Measurements from ENCODE around the gene MAGI1.
"Not testable (repeated sequence)": the region's sequence is repeated elsewhere in the genome, so short reads cannot be mapped to it uniquely, and the experiment has no call there.

The MAGI1 gene

GRCh38 chr3:65901226-65901625, 137.5 kb downstream of the MAGI1 start:
- no peak for DNase-seq (ENCODE audit: extremely low spot score)
- ChIA-PET CTCF (interaction anchor here (0.7 kb wide), 1 partner anchor 32 kb away, joined by 4 read pairs; no protein-coding TSS in a partner anchor), POLR2A (no interaction called here)
- TF ChIP-seq NFRKB (IDR thresholded peaks at IDR 0.05) (no peak), TARDBP (IDR thresholded peaks at IDR 0.05) (no peak), ARNT (IDR thresholded peaks at IDR 0.05) (no peak), HDGF (IDR thresholded peaks at IDR 0.05; ENCODE audit: borderline replicate concordance) (no peak), CTBP1 (IDR thresholded peaks at IDR 0.05; ENCODE audit: borderline replicate concordance) (no peak), ELF4 (IDR thresholded peaks at IDR 0.05) (no peak)

GRCh38 chr3:65899226-65899625, 139.5 kb downstream of the MAGI1 start:
- POLR2A ChIA-PET: no interaction called here
- no peak for DNase-seq (ENCODE audit: extremely low spot score)
- TF ChIP-seq ELF4 (IDR thresholded peaks at IDR 0.05): no peak
- no peak for TF ChIP-seq FOXK2 (IDR thresholded peaks at IDR 0.05)
- no peak for TF ChIP-seq LEF1 (IDR thresholded peaks at IDR 0.05; ENCODE audit: borderline replicate concordance)
- TF ChIP-seq BHLHE40 (IDR thresholded peaks at IDR 0.05; ENCODE audit: borderline replicate concordance): no peak
- no peak for TF ChIP-seq ARNT (IDR thresholded peaks at IDR 0.05)
- no peak for TF ChIP-seq SP1 (IDR thresholded peaks at IDR 0.05)
- no peak for TF ChIP-seq TARDBP (IDR thresholded peaks at IDR 0.05)
- no peak for TF ChIP-seq CTBP1 (IDR thresholded peaks at IDR 0.05; ENCODE audit: borderline replicate concordance)
- TF ChIP-seq SUZ12 (IDR thresholded peaks at IDR 0.05): no peak
- TF ChIP-seq FOXM1 (IDR thresholded peaks at IDR 0.05; ENCODE audit: borderline replicate concordance): no peak
- TF ChIP-seq NFRKB (IDR thresholded peaks at IDR 0.05): no peak
- TF ChIP-seq PKNOX1 (IDR thresholded peaks at IDR 0.05): no peak
- CTCF ChIA-PET: no interaction called here

- DNase-seq (ENCODE audit: extremely low spot score): no peak
- ChIA-PET CTCF (no interaction called here), POLR2A (no interaction called here)
- TF ChIP-seq SUZ12 (IDR thresholded peaks at IDR 0.05): no peak
- no peak for TF ChIP-seq ELF4 (IDR thresholded peaks at IDR 0.05)
- TF ChIP-seq HDGF (IDR thresholded peaks at IDR 0.05; ENCODE audit: borderline replicate concordance): no peak
- TF ChIP-seq SP1 (IDR thresholded peaks at IDR 0.05): no peak
- no peak for TF ChIP-seq ARNT (IDR thresholded peaks at IDR 0.05)
- TF ChIP-seq FOXA1 (IDR thresholded peaks at IDR 0.05): no peak
- no peak for TF ChIP-seq LEF1 (IDR thresholded peaks at IDR 0.05; ENCODE audit: borderline replicate concordance)
- no peak for TF ChIP-seq L3MBTL2 (conservative IDR thresholded peaks at IDR 0.05)
- TF ChIP-seq PKNOX1 (IDR thresholded peaks at IDR 0.05): no peak
Measured at GRCh38 chr3:65897766-65898165, 141.0 kb downstream of the MAGI1 start.

GRCh38 chr3:65896321-65896720, 142.4 kb downstream of the MAGI1 start:
- no peak for DNase-seq (ENCODE audit: extremely low spot score)
- ChIA-PET CTCF (no interaction called here), POLR2A (no interaction called here)
- no peak for TF ChIP-seq SUZ12 (IDR thresholded peaks at IDR 0.05)
- TF ChIP-seq NFRKB (IDR thresholded peaks at IDR 0.05): no peak
- no peak for TF ChIP-seq CTBP1 (IDR thresholded peaks at IDR 0.05; ENCODE audit: borderline replicate concordance)
- TF ChIP-seq FOXM1 (IDR thresholded peaks at IDR 0.05; ENCODE audit: borderline replicate concordance): no peak
- TF ChIP-seq SP1 (IDR thresholded peaks at IDR 0.05): no peak
- TF ChIP-seq FOXK2 (IDR thresholded peaks at IDR 0.05): no peak

GRCh38 chr3:65894679-65895453, 143.9 kb downstream of the MAGI1 start:
- ChIA-PET POLR2A (no interaction called here), CTCF (interaction anchor here (0.5 to 1.3 kb wide), 2 partner anchors 8 to 83 kb away, joined by 3 read pairs; no protein-coding TSS in a partner anchor)
- no peak for TF ChIP-seq SUZ12 (IDR thresholded peaks at IDR 0.05)
- no peak for DNase-seq (ENCODE audit: extremely low spot score)

GRCh38 chr3:65894126-65894525, 144.6 kb downstream of the MAGI1 start:
- no peak for DNase-seq (ENCODE audit: extremely low spot score)
- TF ChIP-seq FOXM1 (IDR thresholded peaks at IDR 0.05; ENCODE audit: borderline replicate concordance) (no peak), HDGF (IDR thresholded peaks at IDR 0.05; ENCODE audit: borderline replicate concordance) (no peak), ELF4 (IDR thresholded peaks at IDR 0.05) (no peak), ARNT (IDR thresholded peaks at IDR 0.05) (no peak), LEF1 (IDR thresholded peaks at IDR 0.05; ENCODE audit: borderline replicate concordance) (no peak), FOXA1 (IDR thresholded peaks at IDR 0.05) (no peak), TARDBP (IDR thresholded peaks at IDR 0.05) (no peak), SP1 (IDR thresholded peaks at IDR 0.05) (no peak), SUZ12 (IDR thresholded peaks at IDR 0.05) (no peak), BHLHE40 (IDR thresholded peaks at IDR 0.05; ENCODE audit: borderline replicate concordance) (no peak), CTBP1 (IDR thresholded peaks at IDR 0.05; ENCODE audit: borderline replicate concordance) (no peak), PKNOX1 (IDR thresholded peaks at IDR 0.05) (no peak), ZNF384 (IDR thresholded peaks at IDR 0.05) (no peak), NFRKB (IDR thresholded peaks at IDR 0.05) (no peak)
- POLR2A ChIA-PET: no interaction called here
- CTCF ChIA-PET: interaction anchor here (1.3 kb wide), 1 partner anchor 8 kb away, joined by 3 read pairs; no protein-coding TSS in a partner anchor

- CTCF ChIA-PET: interaction anchor here (1.3 kb wide), 1 partner anchor 9 kb away, joined by 3 read pairs; no protein-coding TSS in a partner anchor
- no peak for DNase-seq (ENCODE audit: extremely low spot score)
- TF ChIP-seq LEF1 (IDR thresholded peaks at IDR 0.05; ENCODE audit: borderline replicate concordance): no peak
- TF ChIP-seq L3MBTL2 (conservative IDR thresholded peaks at IDR 0.05): no peak
- TF ChIP-seq SP1 (IDR thresholded peaks at IDR 0.05): no peak
- TF ChIP-seq ARNT (IDR thresholded peaks at IDR 0.05): no peak
- TF ChIP-seq FOXA1 (IDR thresholded peaks at IDR 0.05): no peak
- no peak for TF ChIP-seq FOXK2 (IDR thresholded peaks at IDR 0.05)
- TF ChIP-seq BHLHE40 (IDR thresholded peaks at IDR 0.05; ENCODE audit: borderline replicate concordance): no peak
- TF ChIP-seq CTBP1 (IDR thresholded peaks at IDR 0.05; ENCODE audit: borderline replicate concordance): no peak
- TF ChIP-seq NFRKB (IDR thresholded peaks at IDR 0.05): no peak
- no peak for TF ChIP-seq SUZ12 (IDR thresholded peaks at IDR 0.05)
- no peak for TF ChIP-seq HDGF (IDR thresholded peaks at IDR 0.05; ENCODE audit: borderline replicate concordance)
- TF ChIP-seq PKNOX1 (IDR thresholded peaks at IDR 0.05): no peak
- no peak for TF ChIP-seq FOXM1 (IDR thresholded peaks at IDR 0.05; ENCODE audit: borderline replicate concordance)
- TF ChIP-seq ELF4 (IDR thresholded peaks at IDR 0.05): no peak
- TF ChIP-seq ZNF384 (IDR thresholded peaks at IDR 0.05): no peak
- no peak for TF ChIP-seq TARDBP (IDR thresholded peaks at IDR 0.05)
Measured at GRCh38 chr3:65893631-65894030, 145.1 kb downstream of the MAGI1 start.

GRCh38 chr3:65891477-65891876, 147.2 kb downstream of the MAGI1 start:
- POLR2A ChIA-PET; DNase-seq (ENCODE audit: extremely low spot score): not testable (repeated sequence)
- CTCF ChIA-PET: interaction anchor here (1.2 kb wide), 1 partner anchor 23 kb away, joined by 5 read pairs; no protein-coding TSS in a partner anchor

More at GRCh38 chr3:65893631-65894030, 145.1 kb downstream of the MAGI1 start:
- POLR2A ChIA-PET: no interaction called here

Measured in HEK293T (cell line).